GM21360 (cell line): ENCODE data around the gene SOWAHB.

Source experiments
- ATAC-seq: cut with Tn5 transposase; IDR thresholded peaks from one replicate; pipeline ENCODE4 v1.9.1; 2021; ENCODE audit warnings: mild to moderate bottlenecking, moderate library complexity; ENCODE audit not compliant: unreplicated experiment

Gene SOWAHB

GRCh38 chr4:76858319-76858718 is 39.6 kb downstream of the SOWAHB start:
- no peak for ATAC-seq

- ATAC-seq, result no peak
Measured at GRCh38 chr4:76857074-76857409, 40.9 kb downstream of the SOWAHB start.

- ATAC-seq, result no peak
Measured at GRCh38 chr4:76856243-76857073, 41.5 kb downstream of the SOWAHB start.

DNA sequence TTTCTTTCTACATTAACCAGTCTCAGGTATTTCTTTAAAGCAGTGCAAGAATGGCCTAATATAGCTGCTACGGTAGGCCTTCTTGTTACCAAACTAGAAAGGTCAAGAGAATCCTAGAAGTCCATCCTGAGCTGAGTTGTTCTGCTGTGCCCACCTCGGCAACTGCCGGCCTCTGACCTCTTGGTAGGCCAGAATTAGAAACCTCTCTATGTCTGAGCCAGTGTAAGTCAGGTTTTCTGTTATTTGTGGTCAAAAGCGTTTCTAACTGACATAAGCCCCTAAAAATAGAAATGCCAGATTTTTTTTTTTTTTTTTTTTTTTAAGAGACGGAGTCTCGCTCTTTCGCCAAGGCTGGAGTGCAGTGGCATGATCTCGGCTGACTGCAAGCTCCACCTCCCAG is 43.1 kb downstream of the SOWAHB start:
- ATAC-seq, result peak; percentile 71

- no peak for ATAC-seq
Measured at GRCh38 chr4:76851375-76851774, 46.6 kb downstream of the SOWAHB start.

DNA sequence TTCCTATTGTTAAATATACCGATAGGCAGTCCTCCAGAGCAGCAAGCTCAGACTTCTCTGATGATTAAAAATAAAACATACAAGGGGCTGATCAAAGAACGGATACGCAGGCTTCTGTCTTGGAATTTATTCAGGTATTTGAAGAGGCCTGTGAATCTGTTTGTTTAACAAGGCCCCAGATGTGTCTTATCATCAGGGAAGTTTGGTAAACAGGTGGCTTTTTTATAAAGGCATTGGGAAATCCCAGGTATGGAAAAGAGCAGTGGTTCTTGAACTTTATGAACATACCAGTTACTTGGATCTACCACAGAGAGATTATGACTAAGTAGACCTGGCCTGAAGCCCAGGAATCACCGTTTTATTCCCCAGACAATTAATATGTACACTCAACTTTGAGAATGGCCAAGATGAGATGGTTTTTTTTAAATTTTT is 47.9 kb downstream of the SOWAHB start:
- ATAC-seq, result no peak
